IMR-90 (cell line): ENCODE results near the gene STOX1. TPM values are rescaled to one million over a fixed set of nuclear protein-coding genes. Genes with fewer than 3 reads are reported as not detected.

Experiments used
- ELK1 ChIP-seq: fragments of 150-350 bp; IDR thresholded peaks from 2 replicates; pipeline ENCODE4 v1.6.1; 2016; ENCODE audit warnings: low read depth, mild to moderate bottlenecking, low read length, moderate library complexity, borderline replicate concordance
- NFE2L2 ChIP-seq: fragments of 150-350 bp; IDR thresholded peaks from 2 replicates; pipeline ENCODE4 v1.6.1; 2016; ENCODE audit warnings: low read depth, mild to moderate bottlenecking, low read length
- SMC3 ChIP-seq: fragments of 150-350 bp; IDR thresholded peaks from 2 replicates; pipeline ENCODE4 v1.6.1; 2016; ENCODE audit warnings: low read depth, mild to moderate bottlenecking, antibody characterized with exemption, low read length, moderate library complexity
- polyA plus RNA-seq, 3 experiments: library from polyadenylated mRNA; depleted of rRNA; stranded (reverse); fragments of >200 nt; gene quantifications; 2 replicates each; pipeline ENCODE4 v1.2.3, GENCODE V29; 2012; ENCODE audit warnings: low replicate concordance in 1 of 3
- total RNA-seq: library from RNA; depleted of rRNA; stranded (reverse); fragments of >200 nt; gene quantifications from 2 replicates; pipeline ENCODE4 v1.2.3, GENCODE V29; 2012
- TF ChIP-seq, protein P1 (sequence below): conservative IDR thresholded peaks from 2 replicates; pipeline ENCODE4 v1.5.1; 2012; ENCODE audit warnings: mild to moderate bottlenecking, low read depth, low read length, improper control_type of control experiment

Gene STOX1
- total and polyA plus RNA-seq, 2 of the 4 experiments (the other 2 are of a cell fraction) = 0.03 to 0.18 TPM

- no peak for TF ChIP-seq ELK1
- TF ChIP-seq NFE2L2 = no peak
- TF ChIP-seq, protein P1, sequence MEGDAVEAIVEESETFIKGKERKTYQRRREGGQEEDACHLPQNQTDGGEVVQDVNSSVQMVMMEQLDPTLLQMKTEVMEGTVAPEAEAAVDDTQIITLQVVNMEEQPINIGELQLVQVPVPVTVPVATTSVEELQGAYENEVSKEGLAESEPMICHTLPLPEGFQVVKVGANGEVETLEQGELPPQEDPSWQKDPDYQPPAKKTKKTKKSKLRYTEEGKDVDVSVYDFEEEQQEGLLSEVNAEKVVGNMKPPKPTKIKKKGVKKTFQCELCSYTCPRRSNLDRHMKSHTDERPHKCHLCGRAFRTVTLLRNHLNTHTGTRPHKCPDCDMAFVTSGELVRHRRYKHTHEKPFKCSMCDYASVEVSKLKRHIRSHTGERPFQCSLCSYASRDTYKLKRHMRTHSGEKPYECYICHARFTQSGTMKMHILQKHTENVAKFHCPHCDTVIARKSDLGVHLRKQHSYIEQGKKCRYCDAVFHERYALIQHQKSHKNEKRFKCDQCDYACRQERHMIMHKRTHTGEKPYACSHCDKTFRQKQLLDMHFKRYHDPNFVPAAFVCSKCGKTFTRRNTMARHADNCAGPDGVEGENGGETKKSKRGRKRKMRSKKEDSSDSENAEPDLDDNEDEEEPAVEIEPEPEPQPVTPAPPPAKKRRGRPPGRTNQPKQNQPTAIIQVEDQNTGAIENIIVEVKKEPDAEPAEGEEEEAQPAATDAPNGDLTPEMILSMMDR = no peak
- no peak for TF ChIP-seq SMC3
Observed at GRCh38 chr10:68826764-68827591, at the start of gene STOX1 (continued).
